CD4-positive, alpha-beta memory T cell (primary cell): ENCODE measurements around the gene PATJ. TPM values are rescaled to one million over a fixed set of nuclear protein-coding genes. Genes with fewer than 3 reads are reported as not detected.
"Not testable (repeated sequence)": the region's sequence is repeated elsewhere in the genome, so short reads cannot be mapped to it uniquely, and the experiment has no call there.

Experiments used
- CTCF ChIA-PET: fragments of 350-600 bp; sonication (Branson Sonifier 250); formaldehyde crosslinking; loops from one replicate; lab custom pipeline; 2021; ENCODE audit warnings: inconsistent platforms; ENCODE audit not compliant: partially characterized antibody; lab: Charles Lee
- POLR2A ChIA-PET: fragments of 350-600 bp; sonication (Branson Sonifier 250); formaldehyde crosslinking; loops from one replicate; lab custom pipeline; 2021; ENCODE audit not compliant: partially characterized antibody; lab: Charles Lee
- DNase-seq, 5 donors: peaks; one replicate each; pipeline versions ENCODE4 v3.0.0 to v3.0.0-alpha.2; 2020 to 2022; ENCODE audit warnings: mixed read lengths in 1 of 5
- H3K27ac ChIP-seq: one replicate; pipeline ENCODE4 v1.7.0; 2013; ENCODE audit warnings: low read depth, low read length
- H3K27me3 ChIP-seq: 2 replicates; pipeline ENCODE4 v1.7.0; 2013; ENCODE audit warnings: mild to moderate bottlenecking, low read length, moderate library complexity; ENCODE audit not compliant: insufficient read depth
- H3K36me3 ChIP-seq: 2 replicates; pipeline ENCODE4 v1.7.0; 2013; ENCODE audit warnings: mild to moderate bottlenecking, low read length, moderate library complexity; ENCODE audit not compliant: insufficient read depth
- H3K4me1 ChIP-seq: 2 replicates; pipeline ENCODE4 v1.7.0; 2013; ENCODE audit warnings: mild to moderate bottlenecking, low read length, moderate library complexity; ENCODE audit not compliant: insufficient read depth
- H3K4me3 ChIP-seq, 2 donors: one replicate each; pipeline ENCODE4 v1.7.0; 2013; ENCODE audit warnings: low read length in 2 of 2, mild to moderate bottlenecking in 1 of 2
- H3K9me3 ChIP-seq, 2 donors: one replicate each; pipeline ENCODE4 v1.7.0; 2013; ENCODE audit warnings: low read length in 2 of 2, control low read depth in 1 of 2; ENCODE audit not compliant: control insufficient read depth in 1 of 2
- H3K27ac Mint-ChIP-seq, 7 donors: one replicate each; pipeline ENCODE4 v1.8.0; 2020 to 2021; ENCODE audit warnings: mixed read lengths in 7 of 7, mild to moderate bottlenecking in 6 of 7, inconsistent platforms in 3 of 7, moderate library complexity in 3 of 7
- H3K27me3 Mint-ChIP-seq, 2 donors: one replicate each; pipeline ENCODE4 v1.8.0; 2020 to 2021; ENCODE audit warnings: mixed read lengths in 2 of 2
- H3K36me3 Mint-ChIP-seq, 2 donors: one replicate each; pipeline ENCODE4 v1.8.0; 2020 to 2021; ENCODE audit warnings: mixed read lengths in 2 of 2, inconsistent platforms in 1 of 2, mild to moderate bottlenecking in 1 of 2
- H3K4me1 Mint-ChIP-seq, 4 donors: one replicate each; pipeline ENCODE4 v1.8.0; 2020 to 2021; ENCODE audit warnings: mixed read lengths in 4 of 4, mild to moderate bottlenecking in 1 of 4
- H3K4me3 Mint-ChIP-seq, 8 donors: one replicate each; pipeline ENCODE4 v1.8.0; 2020 to 2021; ENCODE audit warnings: mixed read lengths in 8 of 8, mild to moderate bottlenecking in 7 of 8, moderate library complexity in 6 of 8, inconsistent platforms in 3 of 8
- H3K9me3 Mint-ChIP-seq, 8 donors: one replicate each; pipeline ENCODE4 v1.8.0; 2020 to 2021; ENCODE audit warnings: mixed read lengths in 8 of 8, mild to moderate bottlenecking in 5 of 8, inconsistent platforms in 3 of 8, moderate library complexity in 1 of 8
- intact Hi-C: fragments of 100-400 bp; cut with micrococcal nuclease; formaldehyde crosslinking; loops from one replicate; pipeline ENCODE4 v1.15.1; 2023
- polyA plus RNA-seq, 2 donors: library from polyadenylated mRNA; unstranded; fragments of 300-500 nt; fragmentation: Illumina TruSeq; gene quantifications; one replicate each; pipeline ENCODE4 v1.2.3, GENCODE V29; 2021
- total RNA-seq, 2 experiments: library from RNA; stranded (reverse); gene quantifications; one replicate each; pipeline ENCODE4 v1.2.3, GENCODE V29; 2021

Gene PATJ
- total RNA-seq (10 to 100 TPM; 38.9 to 49.0 TPM), polyA plus RNA-seq (10 to 100 TPM; 10.1 to 37.1 TPM)

- intact Hi-C loops, result loop anchor here (1.0 to 2.0 kb wide), 2 partner anchors 17 to 41 kb away; partner anchors contain the start of gene TM2D1
- H3K27me3 Mint-ChIP-seq, result no peaks in the 10 kb centered on the region
- peak within 1 kb of the TSS; percentile 59 for H3K27ac ChIP-seq
- ChIA-PET POLR2A (interaction anchor here (1.2 to 2.4 kb wide), 2 partner anchors 16 to 44 kb away, joined by 4 to 16 read pairs; partner anchors contain the start of gene TM2D1), CTCF (no interaction called here)
- no peaks in the 10 kb centered on the region for H3K9me3 ChIP-seq
- DNase-seq, result peak; percentile 74 to 80 (median 76)
- H3K36me3 Mint-ChIP-seq, result peaks cover 0 to 8% of the 10 kb centered on the region in 2 donors
- H3K4me1 Mint-ChIP-seq, result peaks cover 24 to 37% (median 29%) of the 10 kb centered on the region in 4 donors
- peaks cover 0 to 2% (median 0%) of the 10 kb centered on the region in 8 donors for H3K9me3 Mint-ChIP-seq
- peak within 1 kb of the TSS; percentile 69 to 83 for H3K4me3 ChIP-seq
- H3K4me1 ChIP-seq, result peaks cover 25% of the 10 kb centered on the region
- peak within 1 kb of the TSS; percentile 92 to 97 (median 95) for H3K27ac Mint-ChIP-seq
- peak within 1 kb of the TSS; percentile 94 to 98 (median 96) for H3K4me3 Mint-ChIP-seq
- H3K27me3 ChIP-seq, result no peaks in the 10 kb centered on the region
- no peaks in the 10 kb centered on the region for H3K36me3 ChIP-seq
Measured at GRCh38 chr1:61741711-61742619, at the start of gene PATJ. Gene PATJ (plus strand): TSS chr1:61742480. CDS start chr1:61762893, 20,413 bp downstream.

GRCh38 chr1:61699911-61700851, 42.1 kb upstream of the PATJ start:
- H3K27me3 Mint-ChIP-seq, result no peaks in the 10 kb centered on the region

GRCh38 chr1:61708953-61709907, 33.0 kb upstream of the PATJ start:
- H3K4me3 Mint-ChIP-seq, result no peak overlapping the region
- H3K4me1 ChIP-seq, result no peaks in the 10 kb centered on the region
- no peaks in the 10 kb centered on the region for H3K27me3 ChIP-seq
- no peak overlapping the region for H3K27ac ChIP-seq
- H3K27ac Mint-ChIP-seq, result peak overlapping the region in 1 of 7 donors; percentile 22
- intact Hi-C loops, result no loop called here
- H3K36me3 Mint-ChIP-seq, result peaks cover 23 to 55% of the 10 kb centered on the region in 2 donors
- H3K4me3 ChIP-seq, result no peak overlapping the region
- peaks cover 20% of the 10 kb centered on the region for H3K36me3 ChIP-seq
- POLR2A ChIA-PET, result no interaction called here
- H3K9me3 Mint-ChIP-seq, result no peaks in the 10 kb centered on the region
- peaks cover 0 to 7% (median 4%) of the 10 kb centered on the region in 4 donors for H3K4me1 Mint-ChIP-seq
- no peaks in the 10 kb centered on the region for H3K9me3 ChIP-seq
- H3K27me3 Mint-ChIP-seq, result no peaks in the 10 kb centered on the region
- DNase-seq, result no peak
- CTCF ChIA-PET, result no interaction called here

More at GRCh38 chr1:61699911-61700851, 42.1 kb upstream of the PATJ start:
- Mint-ChIP-seq H3K4me3 (no peak overlapping the region), H3K9me3 (no peaks in the 10 kb centered on the region), H3K4me1 (peaks cover 0 to 3% (median 1%) of the 10 kb centered on the region in 4 donors), H3K36me3 (peaks cover 40 to 58% of the 10 kb centered on the region in 2 donors), H3K27ac (peak overlapping the region in 2 of 7 donors; percentile 15 to 48)
- ChIA-PET POLR2A (no interaction called here), CTCF (no interaction called here)
- Histone ChIP-seq H3K27ac (no peak overlapping the region), H3K4me3 (no peak overlapping the region), H3K9me3 (no peaks in the 10 kb centered on the region), H3K36me3 (peaks cover 16% of the 10 kb centered on the region), H3K27me3 (no peaks in the 10 kb centered on the region), H3K4me1 (no peaks in the 10 kb centered on the region)
- DNase-seq, result no peak
- intact Hi-C loops, result loop anchor here (10.0 kb wide), 1 partner anchor 155 kb away; no protein-coding TSS in a partner anchor

- DNase-seq, result no peak
- Mint-ChIP-seq H3K9me3 (no peaks in the 10 kb centered on the region), H3K4me3 (no peak overlapping the region), H3K4me1 (peaks cover 0 to 10% (median 6%) of the 10 kb centered on the region in 4 donors), H3K36me3 (peaks cover 23 to 55% of the 10 kb centered on the region in 2 donors), H3K27ac (peak overlapping the region in 1 of 7 donors; percentile 59), H3K27me3 (no peaks in the 10 kb centered on the region)
- Histone ChIP-seq H3K4me3 (no peak overlapping the region), H3K4me1 (no peaks in the 10 kb centered on the region), H3K9me3 (no peaks in the 10 kb centered on the region), H3K27me3 (no peaks in the 10 kb centered on the region), H3K36me3 (peaks cover 20% of the 10 kb centered on the region), H3K27ac (no peak overlapping the region)
- ChIA-PET CTCF (no interaction called here), POLR2A (no interaction called here)
- intact Hi-C loops, result loop anchor here (1.0 kb wide), 1 partner anchor 15 kb away; the partner anchor contains the start of gene TM2D1
Measured at GRCh38 chr1:61709908-61710289, 32.4 kb upstream of the PATJ start.

GRCh38 chr1:61711257-61711656, 31.0 kb upstream of the PATJ start:
- H3K4me3 ChIP-seq, H3K27ac ChIP-seq, H3K27me3 Mint-ChIP-seq, H3K27me3 ChIP-seq, intact Hi-C loops, H3K4me1 ChIP-seq, H3K9me3 Mint-ChIP-seq, H3K27ac Mint-ChIP-seq, H3K4me3 Mint-ChIP-seq, POLR2A ChIA-PET, CTCF ChIA-PET, DNase-seq, H3K9me3 ChIP-seq: not testable (repeated sequence)
- Mint-ChIP-seq H3K4me1 (peaks cover 0 to 12% (median 8%) of the 10 kb centered on the region in 4 donors), H3K36me3 (peaks cover 20 to 47% of the 10 kb centered on the region in 2 donors)
- peaks cover 17% of the 10 kb centered on the region for H3K36me3 ChIP-seq

- Histone ChIP-seq H3K9me3 (no peaks in the 10 kb centered on the region), H3K4me3 (no peak overlapping the region), H3K36me3 (peaks cover 15% of the 10 kb centered on the region), H3K27ac (no peak overlapping the region), H3K27me3 (no peaks in the 10 kb centered on the region), H3K4me1 (no peaks in the 10 kb centered on the region)
- DNase-seq, result no peak
- Mint-ChIP-seq H3K27ac (peak overlapping the region in 3 of 7 donors; percentile 37 to 44 (median 42)), H3K36me3 (peaks cover 20 to 48% of the 10 kb centered on the region in 2 donors), H3K27me3 (no peaks in the 10 kb centered on the region), H3K4me1 (peaks cover 0 to 12% (median 9%) of the 10 kb centered on the region in 4 donors), H3K4me3 (no peak overlapping the region), H3K9me3 (no peaks in the 10 kb centered on the region)
- ChIA-PET POLR2A (no interaction called here), CTCF (no interaction called here)
- intact Hi-C loops, result no loop called here
Measured at GRCh38 chr1:61711969-61712368, 30.3 kb upstream of the PATJ start.
